Activated gamma-delta T cell (primary cell): Measurements from ENCODE around the gene TPSAB1.
"Not testable (repeated sequence)": the region's sequence is repeated elsewhere in the genome, so short reads cannot be mapped to it uniquely, and the experiment has no call there.

ENCODE experiments used
- DNase-seq: peaks from one replicate; lab custom pipeline; 2025; lab: John Stamatoyannopoulos, UW

TPSAB1 gene

GRCh38 chr16:1265090-1265630, 24.7 kb downstream of the TPSAB1 start:
- no peak for DNase-seq

DNA sequence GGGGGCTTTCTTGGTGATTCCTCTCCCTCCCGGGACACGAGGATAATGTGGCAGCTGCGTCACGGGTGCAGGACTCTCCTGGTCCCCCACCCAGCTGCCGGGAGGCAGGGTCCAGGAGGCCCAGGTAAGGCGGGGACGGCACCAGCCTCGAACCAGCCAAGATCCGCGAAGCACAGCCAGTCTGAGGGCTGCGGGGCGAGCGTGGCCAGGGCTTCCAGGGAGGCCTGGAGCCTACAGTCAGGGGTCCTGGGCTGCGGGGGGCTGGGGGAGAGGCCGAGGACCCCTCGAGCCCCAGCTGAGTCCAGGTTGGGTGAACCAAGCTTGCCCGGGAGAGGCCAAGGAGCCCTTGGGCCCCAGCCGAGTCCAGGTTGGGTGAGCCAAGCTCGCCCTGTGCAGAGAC, 25.3 kb downstream of the TPSAB1 start:
- no peak for DNase-seq

DNA sequence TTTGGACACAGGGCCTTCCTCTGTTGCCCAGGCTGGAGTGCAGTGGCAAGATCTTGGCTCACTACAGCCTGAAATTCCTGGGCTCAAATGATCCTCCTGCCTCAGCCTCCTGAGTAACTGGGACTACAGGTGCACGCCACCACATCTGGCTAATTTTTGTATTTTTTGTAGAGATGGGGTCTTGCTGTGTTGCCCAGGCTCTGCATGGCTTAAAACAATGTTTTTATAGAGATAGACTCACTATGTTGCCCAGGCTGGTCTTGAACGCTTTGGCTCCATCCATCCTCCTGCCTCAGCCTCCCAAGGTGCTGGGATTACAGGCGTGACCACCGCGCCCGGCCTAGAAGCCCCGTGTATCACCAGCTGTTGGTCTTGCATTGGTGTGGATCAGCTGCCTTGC, 28.9 kb downstream of the TPSAB1 start:
- not testable (repeated sequence) for DNase-seq

DNA sequence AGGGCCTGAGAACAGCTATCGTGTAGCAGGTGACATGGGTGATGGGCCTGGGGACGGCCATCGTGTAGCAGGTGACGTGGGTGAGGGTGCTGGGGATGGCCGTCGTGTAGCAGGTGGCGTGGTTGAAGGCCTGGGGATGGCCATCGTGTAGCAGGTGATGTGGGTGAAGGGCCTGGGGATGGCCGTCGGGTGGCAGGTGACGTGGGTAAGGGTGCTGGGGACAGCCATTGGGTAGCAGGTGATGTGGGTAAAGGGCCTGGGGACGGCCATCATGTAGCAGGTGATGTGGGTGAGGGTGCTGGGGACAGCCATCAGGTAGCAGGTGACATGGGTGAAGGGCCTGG, 30.8 kb downstream of the TPSAB1 start:
- DNase-seq = no peak

DNA sequence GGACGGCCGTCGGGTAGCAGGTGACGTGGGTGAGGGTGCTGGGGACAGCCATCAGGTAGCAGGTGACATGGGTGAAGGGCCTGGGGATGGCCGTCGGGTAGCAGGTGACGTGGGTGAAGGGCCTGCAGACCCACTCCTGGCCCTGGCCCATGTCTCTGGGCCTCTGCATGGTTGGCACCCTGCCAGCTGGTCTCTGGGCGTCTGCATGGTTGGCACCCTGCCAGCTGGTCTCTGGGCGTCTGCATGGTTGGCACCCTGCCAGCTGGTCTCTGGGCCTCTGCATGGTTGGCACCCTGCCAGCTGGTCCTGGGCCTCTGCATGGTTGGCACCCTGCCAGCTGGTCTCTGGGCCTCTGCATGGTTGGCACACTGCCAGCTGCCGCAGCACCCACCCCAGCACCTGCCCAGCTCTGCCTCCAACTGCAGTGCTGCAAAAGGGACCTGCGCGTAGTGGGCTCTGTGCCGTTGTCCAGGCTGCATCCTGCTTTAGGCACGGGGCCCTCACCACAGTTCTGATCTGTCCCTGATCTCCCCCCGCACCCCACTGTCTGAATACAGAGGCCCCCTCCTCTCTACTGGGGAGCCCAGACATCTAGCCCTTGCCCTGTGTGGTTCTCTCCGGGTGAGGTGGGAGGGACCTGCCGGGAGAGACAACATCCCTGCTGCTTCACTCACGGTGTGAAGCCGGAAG, 31.4 kb downstream of the TPSAB1 start:
- not testable (repeated sequence) for DNase-seq

- DNase-seq = no peak
Observed at GRCh38 chr16:1272453-1273198, 32.1 kb downstream of the TPSAB1 start.

GRCh38 chr16:1273816-1274215, 33.3 kb downstream of the TPSAB1 start:
- DNase-seq = no peak

DNA sequence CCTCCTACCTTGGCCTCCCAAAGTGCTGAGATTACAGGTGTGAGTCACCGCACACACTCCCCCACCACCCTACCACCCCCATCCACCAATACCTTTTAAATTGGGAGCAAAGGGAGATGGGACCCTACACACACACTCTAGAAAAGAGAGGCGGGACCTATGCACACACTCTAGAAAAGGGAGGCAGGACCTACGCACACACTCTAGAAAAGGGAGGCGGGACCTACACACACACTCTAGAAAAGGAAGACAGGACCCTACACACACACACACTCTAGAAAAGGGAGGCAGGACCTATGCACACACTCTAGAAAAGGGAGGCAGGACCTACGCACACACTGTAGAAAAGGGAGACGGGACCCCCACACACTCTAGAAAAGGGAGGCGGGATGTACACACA, 34.3 kb downstream of the TPSAB1 start:
- no peak for DNase-seq

DNA sequence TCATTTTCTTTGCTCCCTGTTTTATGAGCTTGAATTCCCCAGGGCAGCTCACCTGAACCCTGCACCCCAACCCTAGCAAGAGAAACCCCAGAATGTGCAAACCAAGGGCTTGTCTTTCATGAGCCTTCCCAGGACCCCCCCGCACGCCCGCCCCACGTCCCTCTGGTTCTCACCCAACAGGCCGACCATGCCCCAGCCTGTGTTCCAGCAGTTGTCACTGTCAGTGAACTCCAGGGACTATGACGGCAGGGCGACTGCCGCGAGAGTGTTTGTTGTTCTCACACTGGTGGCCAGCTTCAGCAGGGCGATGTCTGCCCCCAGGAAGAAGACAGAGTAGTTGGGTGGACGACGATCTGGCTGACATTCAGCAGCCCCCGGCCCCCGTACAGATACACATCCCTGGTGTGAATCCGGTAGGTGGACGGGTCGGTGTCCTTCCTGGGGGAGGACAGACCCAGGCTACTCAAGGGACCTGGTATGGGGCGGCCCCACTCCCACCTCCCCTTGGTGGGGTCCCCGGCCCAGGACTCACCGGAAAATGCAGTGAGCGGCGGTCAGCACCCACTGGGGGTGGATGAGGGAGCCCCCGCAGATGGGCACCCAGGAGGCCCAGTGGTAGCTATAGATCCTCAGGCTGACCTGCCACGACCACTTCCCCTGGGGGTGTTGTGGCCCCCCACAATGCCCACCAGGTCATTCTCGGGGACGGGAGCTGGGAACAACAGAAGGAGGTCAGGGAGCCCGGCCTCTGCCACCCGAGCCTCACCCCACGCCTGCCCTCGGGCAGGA, 35.5 kb downstream of the TPSAB1 start:
- no peak for DNase-seq

- DNase-seq = no peak
Observed at GRCh38 chr16:1276580-1276878, 36.0 kb downstream of the TPSAB1 start.

DNA sequence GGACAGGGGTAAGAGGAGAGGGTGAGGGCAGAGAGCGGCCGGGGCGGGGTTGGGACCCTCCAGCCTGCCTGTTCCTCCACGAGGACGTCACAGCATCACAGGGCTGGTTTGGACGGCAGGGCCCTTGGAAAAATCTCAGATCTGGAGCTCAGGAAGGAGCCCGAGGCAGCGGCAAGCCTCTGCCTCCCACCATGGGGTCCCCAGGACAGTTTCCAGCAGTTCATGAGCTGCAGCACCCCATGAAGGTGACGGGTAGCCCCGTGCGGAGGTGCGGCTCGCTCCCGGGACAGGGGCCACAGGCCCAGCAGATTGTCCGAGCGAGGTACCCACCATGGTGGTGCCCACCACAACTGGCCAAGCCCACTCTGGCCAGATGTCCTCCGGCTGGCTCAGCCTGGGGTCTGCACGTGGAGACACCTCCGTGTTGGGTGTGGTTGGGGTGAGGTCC, 36.7 kb downstream of the TPSAB1 start:
- DNase-seq = no peak

- no peak for DNase-seq
Observed at GRCh38 chr16:1277617-1278282, 37.2 kb downstream of the TPSAB1 start.

DNA sequence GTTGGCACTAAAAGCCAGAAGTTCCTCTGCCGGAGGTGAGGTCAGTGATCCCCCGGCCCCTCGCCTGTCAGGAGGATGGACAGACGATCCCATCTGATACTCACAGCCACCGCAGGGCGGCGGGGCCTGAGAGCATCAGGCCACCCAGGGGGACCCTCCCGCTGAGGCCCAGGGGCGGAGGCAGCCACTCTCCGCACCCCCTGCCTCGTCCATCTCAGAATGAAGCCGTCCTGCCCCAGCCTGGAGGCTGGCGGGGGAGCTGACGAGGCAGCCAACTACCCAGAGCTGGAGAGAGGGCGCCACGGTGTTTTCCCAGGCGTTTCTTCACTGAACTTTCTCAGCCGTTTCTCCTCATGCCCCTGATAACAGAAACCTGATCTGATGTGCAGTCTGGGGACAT, 38.0 kb downstream of the TPSAB1 start:
- DNase-seq = no peak

GRCh38 chr16:1279081-1279944, 38.8 kb downstream of the TPSAB1 start:
- DNase-seq = no peak

DNA sequence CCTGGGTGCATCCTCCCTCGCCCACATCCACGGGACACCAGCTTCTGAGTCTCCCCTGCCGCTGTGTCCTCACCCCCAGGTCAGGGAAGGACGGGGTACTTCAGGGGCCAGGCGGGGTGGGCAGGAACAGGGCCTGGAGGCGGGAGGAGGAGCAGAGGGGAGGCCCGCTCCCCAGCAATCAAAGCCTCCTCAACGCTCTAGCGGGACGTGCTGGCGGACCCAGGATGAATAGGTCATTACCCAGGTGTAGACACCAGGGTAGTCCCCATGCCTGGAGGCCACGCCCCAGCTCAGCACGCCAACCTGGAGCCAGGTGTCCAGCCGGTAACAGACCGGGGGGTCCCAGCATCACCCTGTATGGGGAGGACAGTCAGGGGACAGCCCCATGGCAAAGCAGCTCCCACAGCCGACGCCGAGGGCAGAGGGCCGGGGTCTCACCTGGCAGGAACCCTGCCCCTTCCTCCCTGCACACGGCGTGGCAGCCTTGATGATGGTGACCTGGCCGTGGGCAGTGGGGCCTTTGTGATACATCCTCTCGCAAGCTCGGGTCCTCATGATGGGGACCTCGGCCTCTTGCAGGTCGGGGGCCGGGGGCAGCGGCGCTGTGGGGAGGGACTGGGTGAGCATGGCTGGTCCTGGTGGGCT, 39.6 kb downstream of the TPSAB1 start:
- DNase-seq = no peak

- DNase-seq = no peak
Observed at GRCh38 chr16:1280783-1281182, 40.3 kb downstream of the TPSAB1 start.

DNA sequence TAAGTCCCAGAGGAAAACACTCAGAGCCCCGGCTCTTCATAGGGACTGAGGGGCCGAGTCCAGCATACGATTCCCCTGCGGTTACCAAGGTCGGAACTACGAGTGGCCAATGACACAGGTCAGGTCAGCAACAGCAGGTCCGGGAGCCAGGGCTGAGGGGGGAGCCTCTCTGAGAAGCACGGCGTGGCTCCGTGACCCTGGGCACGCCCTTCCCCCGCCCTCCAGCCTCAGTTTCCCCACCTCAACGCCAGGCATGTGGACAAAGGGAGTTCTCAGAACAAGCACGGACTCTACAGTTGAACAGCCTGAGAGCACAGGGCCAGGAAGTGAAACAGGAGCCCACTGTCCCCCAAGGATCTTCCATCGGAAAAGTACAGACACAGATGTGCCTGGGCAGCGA, 41.0 kb downstream of the TPSAB1 start:
- no peak for DNase-seq

DNA sequence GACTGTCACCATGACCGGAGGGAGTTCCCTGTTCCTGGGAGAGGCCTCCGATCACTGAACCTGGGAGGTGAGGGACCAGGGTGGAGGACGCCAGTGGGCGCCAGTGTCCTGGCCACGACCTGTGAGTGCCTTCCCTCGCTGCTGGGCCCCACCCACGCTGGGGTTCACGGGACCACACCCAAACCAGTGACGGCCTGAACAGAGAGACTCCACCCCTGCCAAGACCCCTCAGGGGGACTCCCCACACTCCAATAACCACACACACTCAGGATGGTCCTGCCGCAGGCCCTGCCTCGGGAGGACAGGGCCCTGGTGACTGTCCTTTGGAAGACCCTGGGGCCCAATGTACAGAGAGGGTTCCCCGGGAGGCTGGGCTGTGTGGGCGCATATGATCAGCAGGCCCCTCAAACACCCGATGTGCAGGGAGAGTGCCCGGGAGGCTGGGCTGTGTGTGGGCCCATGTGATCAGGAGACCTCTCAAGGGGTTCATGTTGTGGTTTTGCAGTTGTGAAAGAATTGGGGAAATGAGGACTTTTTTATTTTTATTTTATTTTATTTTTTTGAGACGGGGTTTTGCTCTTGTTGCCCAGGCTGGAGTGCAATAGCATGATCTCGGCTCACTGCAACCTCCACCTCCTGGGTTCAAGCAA, 41.9 kb downstream of the TPSAB1 start:
- DNase-seq = no peak

- no peak for DNase-seq
Observed at GRCh38 chr16:1283296-1283695, 42.8 kb downstream of the TPSAB1 start.

- DNase-seq = no peak
Observed at GRCh38 chr16:1283996-1284616, 43.6 kb downstream of the TPSAB1 start.
